NCI-H2029 treated with DMSO at 0.1 percent for 48 hours (cell line): ENCODE measurements around the gene ACSF3.
"Not testable (repeated sequence)": the region's sequence is repeated elsewhere in the genome, so short reads cannot be mapped to it uniquely, and the experiment has no call there.

Experiments used
- DNase-seq: peaks from one replicate; lab custom pipeline; 2025; lab: John Stamatoyannopoulos, UW

The ACSF3 gene

DNA sequence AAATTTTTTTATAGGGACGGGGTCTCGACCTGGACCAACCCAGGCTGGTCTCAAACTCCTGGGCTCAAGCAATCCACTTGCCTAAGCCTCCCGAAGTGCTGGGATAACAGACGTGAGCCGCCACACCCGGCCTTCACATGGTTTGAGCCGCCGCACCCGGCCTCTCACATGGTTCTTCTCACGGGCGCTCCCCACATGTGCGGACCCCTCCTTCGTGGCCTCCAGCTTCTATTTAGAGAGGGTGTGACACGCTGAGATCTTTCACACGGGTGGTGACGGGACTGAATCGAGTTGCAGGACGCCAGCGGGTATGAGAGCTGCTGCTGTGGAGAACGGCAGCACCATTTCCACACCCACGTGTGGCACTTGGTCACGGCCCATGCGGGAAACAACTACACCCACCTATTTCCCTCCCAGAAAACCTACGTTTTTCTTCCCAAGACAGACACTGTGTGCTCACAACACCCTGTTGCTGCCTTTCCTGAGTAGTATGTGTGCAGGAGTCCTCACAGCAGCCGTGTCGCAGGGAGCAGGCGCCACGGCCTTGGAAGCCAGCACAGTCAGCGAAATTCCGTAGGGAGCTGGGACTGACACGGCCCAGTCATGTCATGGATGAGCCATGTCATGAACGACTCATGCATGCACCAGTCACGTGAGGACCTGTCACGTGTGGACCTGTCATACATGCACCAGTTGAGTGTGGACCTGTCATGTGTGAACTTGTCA lies 20.1 kb upstream of the ACSF3 start:
- DNase-seq, result no peak

DNA sequence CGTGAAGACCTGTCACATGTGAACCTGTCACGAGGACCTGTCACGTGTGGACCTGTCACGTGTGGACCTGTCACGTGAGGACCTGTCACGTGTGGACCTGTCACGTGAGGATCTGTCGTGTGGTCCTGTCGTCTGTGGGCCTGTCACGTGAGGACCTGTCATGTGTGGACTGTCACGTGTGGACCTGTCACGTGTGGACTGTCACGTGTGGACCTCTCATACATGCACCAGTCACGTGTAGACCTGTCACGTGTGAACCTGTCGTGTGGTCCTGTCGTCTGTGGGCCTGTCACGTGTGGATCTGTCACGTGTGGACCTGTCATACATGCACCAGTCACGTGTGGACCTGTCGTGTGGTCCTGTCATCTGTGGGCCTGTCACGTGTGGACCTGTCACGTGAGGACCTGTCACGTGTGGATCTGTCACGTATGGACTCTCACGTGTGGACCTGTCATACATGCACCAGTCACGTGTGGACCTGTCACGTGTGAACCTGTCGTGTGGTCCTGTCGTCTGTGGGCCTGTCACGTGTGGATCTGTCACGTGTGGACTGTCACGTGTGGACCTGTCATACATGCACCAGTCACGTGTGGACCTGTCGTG lies 19.5 kb upstream of the ACSF3 start:
- DNase-seq, result not testable (repeated sequence)

DNA sequence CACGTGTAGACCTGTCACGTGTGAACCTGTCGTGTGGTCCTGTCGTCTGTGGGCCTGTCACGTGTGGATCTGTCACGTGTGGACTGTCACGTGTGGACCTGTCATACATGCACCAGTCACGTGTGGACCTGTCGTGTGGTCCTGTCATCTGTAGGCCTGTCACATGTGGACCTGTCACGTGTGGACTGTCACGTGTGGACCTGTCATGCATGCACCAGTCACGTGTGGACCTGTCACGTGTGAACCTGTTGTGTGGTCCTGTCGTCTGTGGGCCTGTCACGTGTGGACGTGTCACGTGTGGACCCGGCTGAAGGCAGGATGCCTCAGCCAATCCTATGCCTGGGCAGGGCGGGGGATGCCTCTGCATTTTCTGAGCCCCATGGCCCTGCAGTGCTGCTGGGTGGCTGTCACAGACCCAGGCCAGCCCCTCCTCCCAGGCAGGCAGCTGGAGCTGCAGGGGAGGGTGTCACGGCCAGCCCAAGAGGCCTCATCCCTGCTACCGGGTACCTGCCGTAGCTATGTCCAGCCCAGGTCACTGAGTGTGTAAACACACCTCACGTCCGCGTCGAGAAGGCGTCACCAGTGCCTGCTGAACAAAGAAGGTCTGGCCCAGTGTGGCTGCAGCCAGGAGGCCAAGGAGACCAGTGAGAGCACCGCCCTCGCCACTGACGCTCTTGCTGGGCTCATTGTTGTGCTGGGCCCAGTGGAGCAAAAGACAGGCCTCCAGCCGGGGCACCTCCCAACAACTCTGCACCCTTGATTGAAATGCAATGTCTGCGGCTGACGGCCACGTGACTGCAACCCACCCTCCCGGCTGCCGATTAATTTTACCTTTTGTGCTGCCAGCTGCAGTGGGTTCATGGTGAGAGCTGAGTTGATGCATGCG lies 18.6 kb upstream of the ACSF3 start:
- DNase-seq, result no peak

DNA sequence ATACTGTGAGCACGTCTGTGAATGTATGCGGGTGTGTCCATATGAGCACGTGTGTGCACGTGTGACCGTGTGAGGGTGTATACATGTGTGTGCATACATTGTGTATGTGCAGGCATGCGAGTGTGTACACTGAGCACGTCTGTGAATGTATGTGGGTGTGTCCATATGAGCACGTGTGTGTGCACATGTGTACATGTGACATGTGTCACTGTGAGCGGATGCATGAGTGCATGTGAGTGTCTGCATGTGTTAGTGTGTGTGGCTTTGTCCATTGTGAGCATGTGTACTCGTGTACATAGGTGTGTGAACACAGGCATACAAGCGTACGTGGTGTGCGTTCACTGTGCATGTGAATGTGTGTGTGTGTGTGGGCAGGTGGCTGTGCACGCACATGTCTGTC lies 17.5 kb upstream of the ACSF3 start:
- DNase-seq, result no peak

DNA sequence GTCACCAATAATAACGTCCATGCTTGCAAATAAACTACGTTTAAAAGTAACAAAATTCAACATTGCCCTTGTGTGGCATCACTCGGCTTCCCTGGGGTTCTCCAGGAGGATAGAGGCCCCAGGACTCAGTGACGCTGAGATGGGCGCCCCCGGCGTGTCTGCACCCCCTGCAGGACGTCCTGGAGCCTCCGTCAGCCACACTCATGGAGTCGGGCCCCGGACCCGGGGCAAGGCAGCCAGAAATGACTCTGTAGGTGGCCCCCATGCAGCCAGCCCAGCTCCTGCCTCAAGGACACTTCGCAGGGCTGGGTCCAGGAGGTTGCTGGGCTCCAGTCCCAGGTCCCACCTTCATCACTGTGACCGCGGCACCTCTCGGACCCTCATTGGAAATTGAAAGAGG lies 16.6 kb upstream of the ACSF3 start:
- DNase-seq, result no peak

DNA sequence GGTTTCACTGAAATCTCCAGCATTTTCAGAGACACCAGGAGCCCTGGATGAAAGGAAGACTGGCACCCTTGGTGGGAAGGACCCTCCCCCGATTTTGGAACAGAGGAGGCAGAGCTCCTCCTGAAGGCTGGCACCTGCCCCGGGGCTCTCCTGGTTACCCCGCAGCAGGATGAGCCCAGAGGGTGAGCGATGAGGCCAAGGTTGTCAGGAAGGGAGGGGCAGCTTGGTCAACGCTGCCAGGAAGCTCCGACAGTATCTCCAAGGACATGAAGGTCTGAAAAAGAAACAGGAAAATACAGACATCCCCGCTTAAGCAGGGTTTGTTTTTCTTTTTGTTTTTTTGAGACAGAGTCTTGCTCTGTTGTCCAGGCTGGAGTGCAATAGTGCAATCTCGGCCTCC lies 15.5 kb upstream of the ACSF3 start:
- DNase-seq, result no peak

DNA sequence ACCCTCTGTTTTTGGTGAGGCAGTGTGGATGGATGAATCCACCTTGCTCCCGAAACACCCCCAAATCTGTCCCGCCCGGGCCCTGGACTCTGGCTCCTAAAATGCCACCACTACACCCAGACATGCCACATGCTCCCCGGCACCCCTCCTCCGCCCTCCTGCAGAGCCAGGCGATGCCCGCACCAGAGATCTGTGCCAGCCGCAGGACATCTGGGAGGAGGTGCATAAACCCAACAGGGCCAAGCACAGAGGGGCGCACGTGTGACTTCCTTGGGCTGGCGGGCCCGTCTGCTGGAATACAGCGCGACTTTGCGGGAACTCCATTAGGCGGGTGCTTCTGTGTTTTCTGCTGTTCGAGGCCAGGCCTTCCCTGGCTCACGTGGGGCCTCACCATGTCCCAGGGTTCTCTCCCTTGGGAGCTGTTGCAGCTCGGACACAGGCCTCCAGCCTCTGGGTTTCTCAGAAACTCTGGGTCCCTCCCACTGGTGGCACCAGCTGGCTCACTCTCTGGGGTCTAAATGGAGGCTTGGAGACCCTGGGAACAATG lies 14.1 kb upstream of the ACSF3 start:
- no peak for DNase-seq

DNA sequence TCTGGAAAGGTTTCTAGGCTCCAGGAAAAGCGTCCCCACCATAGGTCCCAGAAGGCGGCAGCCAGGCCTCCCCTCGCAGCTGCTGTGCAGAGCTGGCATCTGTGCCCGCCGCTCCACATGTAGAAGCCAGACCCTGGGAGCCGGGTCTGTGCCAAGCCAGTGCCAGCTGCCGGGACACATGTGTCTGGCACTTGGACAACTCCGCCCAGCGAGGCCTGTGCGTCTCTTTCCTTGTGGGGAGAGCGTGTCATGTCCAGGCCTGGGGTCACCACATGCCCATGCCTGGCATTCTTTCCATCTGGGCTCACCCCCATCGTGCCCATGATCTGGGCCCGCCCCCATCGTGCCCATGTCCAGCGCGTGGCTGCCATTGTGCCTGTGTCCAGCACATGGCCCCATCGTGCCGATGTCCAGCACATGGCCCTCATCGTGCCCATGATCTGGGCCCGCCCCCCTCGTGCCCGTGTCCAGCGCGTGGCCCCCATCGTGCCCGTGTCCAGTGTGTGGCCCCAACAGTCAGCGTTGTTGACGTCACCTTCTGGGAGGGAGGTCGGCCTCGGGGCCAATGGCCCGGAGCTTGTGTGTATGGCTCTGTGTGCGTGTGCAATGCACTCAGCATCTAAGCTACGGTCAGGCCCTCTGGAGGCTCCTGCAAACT lies 13.3 kb upstream of the ACSF3 start:
- DNase-seq, result no peak

DNA sequence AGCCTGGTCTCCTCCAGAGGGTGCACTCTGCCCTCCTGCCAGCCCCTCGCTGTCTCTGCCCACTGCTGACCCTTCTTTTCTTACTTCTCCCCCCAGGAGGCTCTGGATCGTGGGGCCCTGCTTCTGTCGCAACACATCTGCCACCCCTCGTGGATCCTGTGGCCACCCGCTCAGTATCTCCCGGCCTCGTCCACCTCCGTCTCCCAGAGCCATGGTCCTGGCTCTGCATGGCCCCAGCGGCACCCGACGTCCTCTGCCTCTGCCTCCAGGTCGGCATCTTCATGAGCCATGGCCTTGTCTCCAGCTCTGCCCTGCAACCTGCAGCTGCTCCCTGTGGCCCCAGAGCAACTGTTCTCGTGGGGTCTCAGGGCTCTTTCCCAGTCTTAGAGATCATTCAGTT lies 12.1 kb upstream of the ACSF3 start:
- no peak for DNase-seq

DNA sequence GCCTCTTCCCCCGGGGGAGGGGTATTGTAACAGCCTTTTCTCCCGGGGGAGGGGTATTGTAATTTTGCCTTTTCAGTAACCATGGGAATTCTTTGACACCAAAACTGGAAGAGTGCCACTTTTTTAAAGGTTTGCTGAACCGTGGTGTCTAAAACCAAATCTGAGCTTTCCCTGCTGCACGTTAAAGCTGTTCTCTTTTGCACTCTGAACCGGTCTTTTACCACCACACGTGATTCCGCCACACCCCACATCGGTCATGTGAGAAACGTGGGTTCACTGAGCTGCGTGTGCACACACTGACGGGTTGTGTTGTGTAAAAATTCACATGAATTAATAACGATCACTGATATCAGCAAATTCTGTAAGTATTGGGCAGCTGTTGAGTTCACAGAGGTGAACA lies 9.2 kb upstream of the ACSF3 start:
- no peak for DNase-seq

DNA sequence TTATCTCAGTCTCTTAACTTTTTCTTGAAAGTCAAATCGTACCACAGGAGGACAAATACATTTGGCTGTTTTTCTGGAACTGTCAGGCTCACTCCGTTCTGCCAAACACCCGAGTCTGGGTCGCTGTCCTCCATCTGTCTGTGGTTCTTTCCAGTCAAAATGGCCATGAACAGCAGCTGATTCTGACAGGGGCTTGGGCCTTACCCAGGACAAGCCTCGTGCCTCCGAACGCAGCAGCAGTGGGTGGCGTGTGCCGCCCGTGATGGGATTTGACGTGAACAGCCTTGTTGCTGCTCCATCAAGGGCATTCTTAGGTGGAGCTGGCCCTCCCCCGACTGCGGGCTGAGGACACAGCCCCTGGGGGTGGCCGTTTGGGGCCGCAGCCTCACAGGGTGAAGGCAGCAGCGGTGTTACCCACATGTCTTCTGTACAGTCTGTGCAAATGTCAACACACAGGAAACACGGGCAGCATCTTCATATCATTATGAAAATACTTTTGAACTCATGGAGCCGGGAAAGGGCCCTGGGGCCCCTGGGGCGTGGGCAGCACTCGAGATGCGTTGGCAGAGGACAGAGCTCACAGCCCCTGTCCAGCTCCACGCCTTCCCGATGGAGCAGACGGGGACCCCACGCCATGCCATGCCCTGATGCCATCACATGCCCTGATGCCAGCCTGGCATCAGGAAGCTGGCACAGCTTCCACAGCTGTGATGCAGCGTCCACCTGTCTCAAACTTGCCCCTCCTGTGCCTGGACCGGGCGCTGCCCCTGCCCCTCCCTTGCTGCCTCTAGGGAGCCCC lies 8.6 kb upstream of the ACSF3 start:
- no peak for DNase-seq

DNA sequence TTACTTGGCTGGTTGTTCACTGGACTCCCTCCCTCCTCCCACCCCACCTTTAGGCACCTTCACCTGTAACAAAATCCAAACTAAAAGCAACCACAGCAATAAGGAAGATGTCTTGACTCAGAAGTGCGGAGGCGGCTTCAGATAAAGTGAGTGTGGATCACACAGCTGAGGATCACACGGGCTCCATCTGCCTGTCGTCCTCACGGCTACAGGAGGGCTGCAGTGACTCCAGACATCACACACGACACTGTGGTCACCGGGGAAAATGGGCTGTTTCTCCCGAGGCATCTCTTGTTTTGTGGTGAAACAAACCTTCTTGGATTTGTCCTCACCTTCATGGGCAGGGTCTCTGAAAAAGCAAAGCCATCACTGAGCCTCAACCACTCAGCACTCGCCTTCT lies 7.9 kb upstream of the ACSF3 start:
- DNase-seq, result no peak

DNA sequence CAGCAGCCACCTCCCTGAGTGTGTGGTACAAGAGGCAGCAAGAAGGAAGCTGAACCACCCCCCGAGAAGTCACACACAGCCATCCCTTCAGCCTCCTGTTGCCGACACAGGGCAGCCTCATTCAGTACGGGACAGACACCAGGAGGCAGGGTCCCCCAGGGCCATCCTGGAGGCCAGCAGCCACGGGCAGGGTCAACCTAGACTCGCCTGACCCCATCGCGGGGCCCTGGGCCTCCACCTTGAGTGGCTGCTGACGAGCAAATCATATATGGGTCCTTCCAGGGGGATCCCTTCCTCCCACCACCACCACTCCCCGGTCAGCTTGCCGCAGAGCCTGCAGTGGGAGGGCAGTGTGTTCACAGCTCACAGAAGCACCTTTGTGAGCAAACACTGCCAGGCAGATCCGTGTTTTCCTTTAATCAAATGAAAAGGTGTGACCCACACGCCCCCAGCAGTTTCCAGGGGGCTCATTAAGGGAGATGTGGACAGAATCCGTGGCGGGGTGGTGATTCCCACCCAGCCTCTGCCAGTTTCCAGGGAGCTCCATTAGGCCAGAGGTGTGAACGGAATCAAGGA lies 5.6 kb upstream of the ACSF3 start:
- no peak for DNase-seq

DNA sequence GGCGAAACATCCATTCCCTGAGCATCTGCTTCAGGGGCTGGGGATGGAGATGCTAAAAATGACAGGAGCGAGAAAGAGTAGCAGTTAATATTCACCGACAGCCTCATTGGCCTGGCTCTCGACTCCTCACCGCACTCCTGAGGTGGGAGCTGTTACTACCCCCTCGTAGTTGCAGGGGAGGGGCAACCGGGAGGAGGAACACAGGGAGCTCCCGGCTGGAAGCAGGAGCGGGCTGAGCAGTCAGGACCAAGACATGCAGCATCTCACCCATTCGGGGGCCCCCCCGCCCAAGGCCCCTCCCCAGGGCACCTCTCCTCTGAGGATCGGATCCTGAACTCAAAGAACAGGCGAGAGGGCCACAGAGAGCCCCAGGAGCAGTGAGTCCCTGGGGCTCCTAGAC lies 4.5 kb upstream of the ACSF3 start:
- DNase-seq, result no peak

DNA sequence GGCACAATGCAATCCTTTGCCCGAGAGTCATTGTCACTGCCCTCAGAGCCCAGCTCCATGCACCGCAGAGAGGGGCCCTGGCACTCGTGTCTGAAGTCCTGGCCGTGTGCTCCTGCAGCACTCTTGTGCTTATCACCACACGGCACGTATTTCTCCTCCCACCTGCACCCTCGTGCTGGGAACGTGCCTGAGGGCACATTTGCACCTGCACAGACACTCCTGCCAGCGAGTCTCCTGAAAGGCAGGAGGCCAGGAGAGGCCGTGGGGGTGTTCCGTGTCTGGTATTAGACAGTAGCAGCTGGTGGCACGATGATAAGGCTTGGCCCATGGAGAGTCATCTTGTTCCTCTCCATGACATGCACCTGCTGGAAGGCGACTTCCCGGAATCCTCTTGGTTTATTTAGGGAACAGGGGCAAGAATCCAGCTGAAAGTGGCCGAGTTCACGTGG lies 3.4 kb upstream of the ACSF3 start:
- DNase-seq, result no peak

DNA sequence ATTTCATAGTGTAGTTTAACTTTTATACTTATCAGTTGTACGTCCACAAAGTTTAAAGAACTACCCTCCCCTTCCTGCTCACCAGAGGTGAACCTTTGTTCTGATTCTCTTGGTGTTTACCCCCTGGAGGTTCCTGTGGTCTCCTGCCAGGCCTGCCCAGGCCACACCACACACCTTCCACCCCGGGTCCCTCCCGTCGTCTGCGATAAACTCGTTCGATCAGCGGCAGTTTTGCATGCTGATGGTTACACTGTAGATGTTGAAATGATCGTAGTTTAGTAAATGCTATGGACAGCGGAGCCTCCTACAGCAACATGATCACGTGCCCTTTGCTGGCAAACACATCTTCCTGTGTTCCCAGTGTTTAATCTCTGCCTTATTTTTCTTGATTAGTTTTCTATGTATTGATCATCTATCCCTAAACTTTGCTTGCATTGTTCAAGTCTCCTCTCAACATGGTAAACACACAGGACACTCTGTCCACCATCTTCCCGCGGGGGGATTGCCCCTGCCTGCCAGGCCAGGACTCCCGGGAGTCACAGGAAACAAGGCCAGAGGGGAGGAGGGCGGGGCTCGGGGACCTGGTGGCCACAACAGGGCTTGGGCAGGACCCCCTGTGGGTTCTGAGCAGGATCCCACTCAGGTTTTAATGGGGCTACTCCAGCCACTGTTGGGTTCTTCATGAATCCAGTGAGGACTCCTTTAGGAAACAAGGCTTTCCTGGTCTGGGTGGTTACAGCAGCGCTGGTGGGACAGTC lies 2.8 kb upstream of the ACSF3 start:
- DNase-seq, result no peak

DNA sequence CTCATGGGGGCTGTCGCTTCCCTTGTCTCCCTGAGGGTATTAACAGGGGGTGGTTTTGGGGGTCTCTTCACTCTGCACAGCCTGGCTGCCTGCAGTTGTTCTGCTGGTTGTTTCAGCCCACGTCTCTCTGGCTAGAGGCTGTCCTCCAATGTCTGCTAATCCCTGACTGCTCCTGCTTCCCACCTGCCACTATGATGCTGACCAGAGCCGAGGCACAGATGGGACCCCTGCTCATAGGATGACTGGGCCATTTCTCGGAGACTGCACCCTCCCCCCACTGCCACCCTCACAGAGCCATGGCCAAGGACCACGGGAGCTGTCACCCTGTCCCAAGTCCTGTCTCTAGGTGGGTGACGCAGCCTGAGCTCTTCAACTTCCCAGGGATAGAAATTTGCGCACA lies 1.6 kb upstream of the ACSF3 start:
- DNase-seq, result no peak

DNA sequence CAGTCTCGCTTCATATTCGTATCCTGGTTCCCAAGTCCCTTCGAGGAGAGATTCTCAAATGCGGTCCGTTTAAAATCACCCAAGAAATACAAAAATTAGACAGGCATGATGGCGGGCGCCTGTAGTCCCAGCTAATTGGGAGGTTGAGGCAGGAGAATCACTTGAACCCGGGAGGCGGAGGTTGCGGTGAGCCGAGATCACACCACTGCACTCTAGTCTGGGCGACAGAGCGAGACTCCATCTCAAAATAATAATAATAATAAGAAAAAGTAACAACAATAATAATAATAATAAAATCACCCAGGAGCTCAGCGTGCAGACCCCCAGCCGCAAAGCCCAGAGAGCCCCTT lies 425 bp upstream of the ACSF3 start:
- not testable (repeated sequence) for DNase-seq

DNA sequence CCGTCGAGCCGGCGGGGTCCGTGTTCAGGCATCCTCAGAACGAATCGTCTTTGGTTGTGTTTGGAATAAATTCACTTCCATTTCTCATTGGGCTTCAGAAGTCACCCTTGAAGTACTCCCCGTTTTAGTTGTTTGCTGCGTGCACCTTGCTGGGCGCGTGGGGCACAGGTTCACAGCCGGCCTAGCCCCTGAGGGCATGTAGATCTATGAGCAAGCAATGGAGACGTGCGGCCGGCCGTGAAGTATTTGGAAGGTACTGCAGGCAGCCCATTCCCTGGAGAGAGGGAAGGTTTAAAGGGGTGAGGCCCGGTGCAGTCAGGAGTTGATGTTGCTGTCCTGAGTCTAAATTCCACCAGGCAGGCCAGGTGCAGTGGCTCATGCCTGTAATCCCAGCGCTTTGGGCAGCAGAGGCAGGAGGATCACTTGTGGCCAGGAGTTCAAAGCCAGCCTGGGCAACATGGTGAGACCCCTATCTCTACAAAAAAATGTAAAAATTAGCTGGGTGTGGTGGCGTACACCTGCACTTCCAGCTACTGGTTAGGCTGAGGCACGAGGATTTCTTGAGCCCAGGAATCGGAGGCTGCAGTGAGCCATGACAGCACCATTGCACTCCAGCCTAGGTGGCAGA lies 714 bp downstream of the ACSF3 start:
- no peak for DNase-seq

DNA sequence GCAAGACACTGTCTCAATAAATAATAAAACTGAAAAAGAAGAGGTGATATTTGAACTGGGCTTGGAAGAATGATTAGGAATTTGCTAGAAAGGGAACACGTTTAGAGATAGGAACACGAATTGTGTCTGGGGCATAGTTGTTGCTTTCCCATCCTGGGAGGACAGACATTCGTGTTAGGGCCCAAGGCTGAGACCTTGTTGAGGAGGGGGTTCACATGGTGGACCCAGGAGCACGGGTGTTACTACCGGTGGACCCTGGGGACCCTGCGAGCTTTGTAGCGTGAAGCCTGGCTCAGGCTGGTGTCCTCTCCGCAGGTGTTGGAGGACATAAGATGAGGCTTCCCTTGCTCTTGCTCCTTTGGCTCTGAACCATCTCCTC lies 1.2 kb downstream of the ACSF3 start:
- no peak for DNase-seq
